Activated T-cell treated with anti-CD3 and anti-CD28 coated beads, Interleukin-2, amount 50 U/mL, for 48 hours (primary cell): ENCODE measurements around the gene STK38.
"Not testable (repeated sequence)": the region's sequence is repeated elsewhere in the genome, so short reads cannot be mapped to it uniquely, and the experiment has no call there.

ENCODE experiments used
- DNase-seq, 2 experiments: peaks; one replicate each; pipeline ENCODE4 v3.0.0-alpha.2; 2020

Gene STK38

GRCh38 chr6:36546920-36547645 is at the start of gene STK38:
Gene STK38 (minus strand): TSS chr6:36547479. CDS start chr6:36540202, 7,277 bp downstream.
- peak; percentile 94 to 98 for DNase-seq

GRCh38 chr6:36596356-36596755 is 49.1 kb upstream of the STK38 start:
- DNase-seq: no peak

GRCh38 chr6:36594816-36595643 is 47.8 kb upstream of the STK38 start:
- no peak for DNase-seq

GRCh38 chr6:36594029-36594815 is 46.9 kb upstream of the STK38 start, which contains the start of gene SRSF3:
Gene SRSF3 (plus strand): TSS chr6:36594362. CDS start chr6:36596763, 2,401 bp downstream.
- peak; percentile 94 to 96 for DNase-seq

GRCh38 chr6:36593569-36594028 is 46.3 kb upstream of the STK38 start:
- no peak for DNase-seq

GRCh38 chr6:36592221-36592655 is 45.0 kb upstream of the STK38 start:
- no peak for DNase-seq

GRCh38 chr6:36590237-36590636 is 43.0 kb upstream of the STK38 start:
- DNase-seq: no peak

- DNase-seq: not testable (repeated sequence)
Observed at GRCh38 chr6:36589025-36589400, 41.7 kb upstream of the STK38 start.

GRCh38 chr6:36586606-36587005 is 39.3 kb upstream of the STK38 start:
- no peak for DNase-seq

- no peak for DNase-seq
Observed at GRCh38 chr6:36581716-36582115, 34.4 kb upstream of the STK38 start.

- DNase-seq: no peak
Observed at GRCh38 chr6:36580184-36580526, 32.9 kb upstream of the STK38 start.

- no peak for DNase-seq
Observed at GRCh38 chr6:36578431-36578830, 31.2 kb upstream of the STK38 start.

GRCh38 chr6:36578030-36578429 is 30.8 kb upstream of the STK38 start:
- no peak for DNase-seq

GRCh38 chr6:36577301-36577700 is 30.0 kb upstream of the STK38 start:
- no peak for DNase-seq

GRCh38 chr6:36576578-36576977 is 29.3 kb upstream of the STK38 start:
- no peak for DNase-seq

GRCh38 chr6:36574679-36575078 is 27.4 kb upstream of the STK38 start:
- no peak for DNase-seq

- DNase-seq: not testable (repeated sequence)
Observed at GRCh38 chr6:36572353-36573311, 25.4 kb upstream of the STK38 start.

GRCh38 chr6:36571122-36572043 is 24.1 kb upstream of the STK38 start:
- DNase-seq: no peak

- DNase-seq: no peak
Observed at GRCh38 chr6:36570264-36570663, 23.0 kb upstream of the STK38 start.

GRCh38 chr6:36566418-36566905 is 19.2 kb upstream of the STK38 start:
- DNase-seq: no peak

GRCh38 chr6:36563928-36564284 is 16.6 kb upstream of the STK38 start:
- DNase-seq: no peak
